Hematopoietic multipotent progenitor cell treated with erythropoietin and hydrocortisone succinate and interleukin-3 and kit ligand, for 15 days (in vitro differentiated cells): ENCODE data around the gene PPP4R2.
"Not testable (repeated sequence)": the region's sequence is repeated elsewhere in the genome, so short reads cannot be mapped to it uniquely, and the experiment has no call there.

Experiments used
- DNase-seq: peaks from one replicate; pipeline ENCODE4 v3.0.0-alpha.2; 2015; ENCODE audit warnings: low spot score

PPP4R2 gene

GRCh38 chr3:73026111-73026759, 29.6 kb downstream of the PPP4R2 start:
- DNase-seq, result no peak

GRCh38 chr3:73026760-73027113, 30.1 kb downstream of the PPP4R2 start:
- no peak for DNase-seq

- no peak for DNase-seq
Measured at GRCh38 chr3:73028803-73029202, 32.2 kb downstream of the PPP4R2 start.

- DNase-seq, result no peak
Measured at GRCh38 chr3:73029321-73029796, 32.7 kb downstream of the PPP4R2 start.

GRCh38 chr3:73030073-73030597, 33.5 kb downstream of the PPP4R2 start:
- no peak for DNase-seq

- no peak for DNase-seq
Measured at GRCh38 chr3:73031573-73032103, 35.0 kb downstream of the PPP4R2 start.

GRCh38 chr3:73036694-73037591, 40.3 kb downstream of the PPP4R2 start:
- no peak for DNase-seq

- no peak for DNase-seq
Measured at GRCh38 chr3:73041537-73041936, 44.9 kb downstream of the PPP4R2 start.

- no peak for DNase-seq
Measured at GRCh38 chr3:73043414-73043813, 46.8 kb downstream of the PPP4R2 start.

GRCh38 chr3:73045391-73045790, 48.8 kb downstream of the PPP4R2 start:
- no peak for DNase-seq

GRCh38 chr3:73046195-73046594, 49.6 kb downstream of the PPP4R2 start:
- DNase-seq, result no peak

GRCh38 chr3:73049319-73049718, 52.7 kb downstream of the PPP4R2 start:
- no peak for DNase-seq

GRCh38 chr3:73052857-73053256, 56.2 kb downstream of the PPP4R2 start:
- no peak for DNase-seq

- no peak for DNase-seq
Measured at GRCh38 chr3:73055583-73055982, 59.0 kb downstream of the PPP4R2 start.

GRCh38 chr3:73056014-73056844, 59.6 kb downstream of the PPP4R2 start:
- DNase-seq, result peak; percentile 57

- no peak for DNase-seq
Measured at GRCh38 chr3:73056845-73057150, 60.2 kb downstream of the PPP4R2 start.

- no peak for DNase-seq
Measured at GRCh38 chr3:73060302-73060723, 63.7 kb downstream of the PPP4R2 start.

GRCh38 chr3:73061416-73061815, 64.8 kb downstream of the PPP4R2 start, which contains the start of gene EBLN2:
EBLN2 (plus strand) TSS chr3:73061659; CDS start chr3:73062082, 423 bp downstream.
- no peak for DNase-seq

- DNase-seq, result not testable (repeated sequence)
Measured at GRCh38 chr3:73066243-73066642, 69.6 kb downstream of the PPP4R2 start.

GRCh38 chr3:73068419-73068818, 71.8 kb downstream of the PPP4R2 start:
- no peak for DNase-seq

GRCh38 chr3:73069187-73069586, 72.6 kb downstream of the PPP4R2 start:
- DNase-seq, result no peak
